Measurements from ENCODE around the gene F2RL3. TPM values are rescaled to one million over a fixed set of nuclear protein-coding genes. Genes with fewer than 3 reads are reported as not detected.

Gene F2RL3
- total RNA-seq, 1 donor from 2014 or later, result 25.3 TPM

- H3K9me3 ChIP-seq, result peaks cover 12% of the 10 kb centered on the region
- H3K4me3 ChIP-seq, result no peak overlapping the region
- H3K36me3 ChIP-seq, result peaks cover 32% of the 10 kb centered on the region
- intact Hi-C loops (cut with DNase I), result no loop called here
- H3K27me3 ChIP-seq, result no peaks in the 10 kb centered on the region
- peaks cover 5% of the 10 kb centered on the region for H3K4me1 ChIP-seq
- ATAC-seq (no peak), DNase-seq (no peak)
- no peak for TF ChIP-seq CTCF (IDR thresholded peaks at IDR 0.05)
- H3K27ac ChIP-seq, result no peak overlapping the region
Measured at GRCh38 chr19:16882146-16882545, 6.7 kb upstream of the F2RL3 start.

- H3K9me3 ChIP-seq, result peaks cover 12% of the 10 kb centered on the region
- intact Hi-C loops (cut with DNase I), result no loop called here
- H3K27me3 ChIP-seq, result no peaks in the 10 kb centered on the region
- DNase-seq, result no peak
- no peak overlapping the region for H3K27ac ChIP-seq
- ATAC-seq, result no peak
- H3K36me3 ChIP-seq, result peaks cover 18% of the 10 kb centered on the region
- H3K4me1 ChIP-seq, result peaks cover 9% of the 10 kb centered on the region
- no peak overlapping the region for H3K4me3 ChIP-seq
- TF ChIP-seq CTCF (IDR thresholded peaks at IDR 0.05), result no peak
Measured at GRCh38 chr19:16883522-16883921, 5.3 kb upstream of the F2RL3 start.

- ATAC-seq (no peak), DNase-seq (no peak)
- no peak for TF ChIP-seq CTCF (IDR thresholded peaks at IDR 0.05)
- H3K4me1 ChIP-seq, result peaks cover 19% of the 10 kb centered on the region
- no peaks in the 10 kb centered on the region for H3K27me3 ChIP-seq
- peaks cover 12% of the 10 kb centered on the region for H3K9me3 ChIP-seq
- H3K36me3 ChIP-seq, result peaks cover 2% of the 10 kb centered on the region
- H3K4me3 ChIP-seq, result no peak overlapping the region
- H3K27ac ChIP-seq, result no peak overlapping the region
- intact Hi-C loops (cut with DNase I), result no loop called here
Measured at GRCh38 chr19:16885166-16885565, 3.6 kb upstream of the F2RL3 start.

- ATAC-seq, result peak; percentile 83
- Histone ChIP-seq H3K4me1 (peaks cover 19% of the 10 kb centered on the region), H3K36me3 (no peaks in the 10 kb centered on the region), H3K27ac (peak overlapping the region; percentile 86), H3K9me3 (peaks cover 7% of the 10 kb centered on the region), H3K4me3 (peak overlapping the region; percentile 14), H3K27me3 (no peaks in the 10 kb centered on the region)
- no peak for TF ChIP-seq CTCF (IDR thresholded peaks at IDR 0.05)
- intact Hi-C loops (cut with DNase I), result no loop called here
- peak; percentile 87 for DNase-seq
Measured at GRCh38 chr19:16886305-16886880, 2.4 kb upstream of the F2RL3 start.

- DNase-seq (no peak), ATAC-seq (no peak)
- no peak for TF ChIP-seq CTCF (IDR thresholded peaks at IDR 0.05)
- Histone ChIP-seq H3K4me3 (no peak overlapping the region), H3K9me3 (no peaks in the 10 kb centered on the region), H3K27me3 (no peaks in the 10 kb centered on the region), H3K36me3 (no peaks in the 10 kb centered on the region), H3K27ac (peak overlapping the region; percentile 86), H3K4me1 (peaks cover 19% of the 10 kb centered on the region)
- intact Hi-C loops (cut with DNase I), result no loop called here
Measured at GRCh38 chr19:16887353-16888265, 1.2 kb upstream of the F2RL3 start.
